Activated gamma-delta T cell treated with anti-CD3 and anti-CD28 coated beads, Interleukin-2, amount 50 U/mL, for 16 hours (primary cell): Measurements from ENCODE around the gene OR2A25.
"Not testable (repeated sequence)": the region's sequence is repeated elsewhere in the genome, so short reads cannot be mapped to it uniquely, and the experiment has no call there.

ENCODE experiments used
- DNase-seq: peaks from one replicate; pipeline ENCODE4 v3.0.0-alpha.2; 2020; ENCODE audit warnings: low read depth

The OR2A25 gene

GRCh38 chr7:144069511-144069910 is at the start of gene OR2A25:
TSS of gene OR2A25 (plus strand) at chr7:144069811. CDS start at chr7:144074220, 4,409 bp downstream.
- no peak for DNase-seq

GRCh38 chr7:144020340-144020739 is 49.3 kb upstream of the OR2A25 start:
- no peak for DNase-seq

- no peak for DNase-seq
Measured at GRCh38 chr7:144022169-144022568, 47.4 kb upstream of the OR2A25 start.

GRCh38 chr7:144023171-144023827 is 46.3 kb upstream of the OR2A25 start:
- DNase-seq, result no peak

GRCh38 chr7:144024213-144024612 is 45.4 kb upstream of the OR2A25 start:
- no peak for DNase-seq

GRCh38 chr7:144026203-144026883 is 43.3 kb upstream of the OR2A25 start:
- DNase-seq, result no peak

GRCh38 chr7:144027070-144027469 is 42.5 kb upstream of the OR2A25 start:
- no peak for DNase-seq

GRCh38 chr7:144027974-144028373 is 41.6 kb upstream of the OR2A25 start:
- DNase-seq, result no peak

- DNase-seq, result no peak
Measured at GRCh38 chr7:144028547-144028946, 41.1 kb upstream of the OR2A25 start.

GRCh38 chr7:144032516-144032915 is 37.1 kb upstream of the OR2A25 start:
- no peak for DNase-seq

GRCh38 chr7:144032985-144033709 is 36.5 kb upstream of the OR2A25 start:
- no peak for DNase-seq

- no peak for DNase-seq
Measured at GRCh38 chr7:144035385-144035784, 34.2 kb upstream of the OR2A25 start.

GRCh38 chr7:144036302-144036885 is 33.2 kb upstream of the OR2A25 start:
- no peak for DNase-seq

- no peak for DNase-seq
Measured at GRCh38 chr7:144037414-144038035, 32.1 kb upstream of the OR2A25 start.

- no peak for DNase-seq
Measured at GRCh38 chr7:144038887-144039286, 30.7 kb upstream of the OR2A25 start.

GRCh38 chr7:144048648-144049047 is 21.0 kb upstream of the OR2A25 start, which contains the start of gene OR2A5:
TSS of gene OR2A5 (plus strand) at chr7:144048948. CDS start at chr7:144050402, 1,454 bp downstream.
- DNase-seq, result no peak

GRCh38 chr7:144049491-144049890 is 20.1 kb upstream of the OR2A25 start:
- DNase-seq, result no peak

GRCh38 chr7:144050093-144050492 is 19.5 kb upstream of the OR2A25 start:
- no peak for DNase-seq

GRCh38 chr7:144050884-144051283 is 18.7 kb upstream of the OR2A25 start:
- not testable (repeated sequence) for DNase-seq

GRCh38 chr7:144057954-144058353 is 11.7 kb upstream of the OR2A25 start:
- no peak for DNase-seq

- DNase-seq, result no peak
Measured at GRCh38 chr7:144063710-144064109, 5.9 kb upstream of the OR2A25 start.

GRCh38 chr7:144069953-144070352 is 342 bp downstream of the OR2A25 start:
- no peak for DNase-seq
